ENCODE measurements around the gene PLCH1.

DNA sequence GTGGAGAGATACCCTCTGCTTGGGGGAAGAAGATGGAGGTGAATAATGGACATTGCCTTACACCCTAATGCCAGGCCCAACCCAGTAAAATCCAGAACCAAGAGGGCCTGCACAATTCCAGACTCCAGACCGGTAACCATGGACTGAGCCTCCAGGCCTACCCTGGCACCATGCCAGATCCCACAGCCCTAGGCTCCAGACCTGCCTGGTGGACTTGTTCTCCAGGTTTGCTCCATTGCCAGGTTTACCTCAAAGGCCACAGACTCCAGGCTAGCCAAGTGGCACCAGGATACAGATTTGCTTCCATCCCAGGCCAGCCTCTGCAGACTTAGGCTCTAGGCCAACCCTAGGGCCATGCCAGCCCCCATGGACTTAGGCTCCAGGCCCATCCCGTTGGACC lies 14.0 kb downstream of the PLCH1 start:
- TF ChIP-seq, protein P1, sequence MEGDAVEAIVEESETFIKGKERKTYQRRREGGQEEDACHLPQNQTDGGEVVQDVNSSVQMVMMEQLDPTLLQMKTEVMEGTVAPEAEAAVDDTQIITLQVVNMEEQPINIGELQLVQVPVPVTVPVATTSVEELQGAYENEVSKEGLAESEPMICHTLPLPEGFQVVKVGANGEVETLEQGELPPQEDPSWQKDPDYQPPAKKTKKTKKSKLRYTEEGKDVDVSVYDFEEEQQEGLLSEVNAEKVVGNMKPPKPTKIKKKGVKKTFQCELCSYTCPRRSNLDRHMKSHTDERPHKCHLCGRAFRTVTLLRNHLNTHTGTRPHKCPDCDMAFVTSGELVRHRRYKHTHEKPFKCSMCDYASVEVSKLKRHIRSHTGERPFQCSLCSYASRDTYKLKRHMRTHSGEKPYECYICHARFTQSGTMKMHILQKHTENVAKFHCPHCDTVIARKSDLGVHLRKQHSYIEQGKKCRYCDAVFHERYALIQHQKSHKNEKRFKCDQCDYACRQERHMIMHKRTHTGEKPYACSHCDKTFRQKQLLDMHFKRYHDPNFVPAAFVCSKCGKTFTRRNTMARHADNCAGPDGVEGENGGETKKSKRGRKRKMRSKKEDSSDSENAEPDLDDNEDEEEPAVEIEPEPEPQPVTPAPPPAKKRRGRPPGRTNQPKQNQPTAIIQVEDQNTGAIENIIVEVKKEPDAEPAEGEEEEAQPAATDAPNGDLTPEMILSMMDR (IDR thresholded peaks at IDR 0.05) = no peak
- no peak for TF ChIP-seq POLR2A (IDR thresholded peaks at IDR 0.05)
